ENCODE data around the gene C2CD4B.

The C2CD4B gene

GRCh38 chr15:62153228-62153627, 11.9 kb downstream of the C2CD4B start:
- no peak overlapping the region for H3K9ac ChIP-seq (ENCODE audit: low read length)
- H3K4me3 ChIP-seq (ENCODE audit: insufficient read depth, low read length, poor library complexity, severe bottlenecking): no peak overlapping the region
- H3K36me3 ChIP-seq (ENCODE audit: low read length): no peaks in the 10 kb centered on the region
- no peaks in the 10 kb centered on the region for H3K9me3 ChIP-seq (ENCODE audit: insufficient read depth, low read length)
- H3K79me2 ChIP-seq (ENCODE audit: insufficient read depth, low read length): no peaks in the 10 kb centered on the region
- no peaks in the 10 kb centered on the region for H3F3A ChIP-seq (ENCODE audit: insufficient read depth)
- H4K20me1 ChIP-seq (ENCODE audit: low read depth, low read length): no peaks in the 10 kb centered on the region
- no peaks in the 10 kb centered on the region for H3K9me2 ChIP-seq (replicated peaks; ENCODE audit: insufficient read depth, low read length)
- H3K4me2 ChIP-seq (ENCODE audit: low read depth, low read length, poor library complexity, severe bottlenecking): no peak overlapping the region
- H2AFZ ChIP-seq (ENCODE audit: low read depth, low read length, severe bottlenecking): no peak overlapping the region
- no peaks in the 10 kb centered on the region for H3K27me3 ChIP-seq (ENCODE audit: low read length)
- TF ChIP-seq, protein P1, sequence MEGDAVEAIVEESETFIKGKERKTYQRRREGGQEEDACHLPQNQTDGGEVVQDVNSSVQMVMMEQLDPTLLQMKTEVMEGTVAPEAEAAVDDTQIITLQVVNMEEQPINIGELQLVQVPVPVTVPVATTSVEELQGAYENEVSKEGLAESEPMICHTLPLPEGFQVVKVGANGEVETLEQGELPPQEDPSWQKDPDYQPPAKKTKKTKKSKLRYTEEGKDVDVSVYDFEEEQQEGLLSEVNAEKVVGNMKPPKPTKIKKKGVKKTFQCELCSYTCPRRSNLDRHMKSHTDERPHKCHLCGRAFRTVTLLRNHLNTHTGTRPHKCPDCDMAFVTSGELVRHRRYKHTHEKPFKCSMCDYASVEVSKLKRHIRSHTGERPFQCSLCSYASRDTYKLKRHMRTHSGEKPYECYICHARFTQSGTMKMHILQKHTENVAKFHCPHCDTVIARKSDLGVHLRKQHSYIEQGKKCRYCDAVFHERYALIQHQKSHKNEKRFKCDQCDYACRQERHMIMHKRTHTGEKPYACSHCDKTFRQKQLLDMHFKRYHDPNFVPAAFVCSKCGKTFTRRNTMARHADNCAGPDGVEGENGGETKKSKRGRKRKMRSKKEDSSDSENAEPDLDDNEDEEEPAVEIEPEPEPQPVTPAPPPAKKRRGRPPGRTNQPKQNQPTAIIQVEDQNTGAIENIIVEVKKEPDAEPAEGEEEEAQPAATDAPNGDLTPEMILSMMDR (IDR thresholded peaks at IDR 0.05; ENCODE audit: insufficient read depth, low read length, poor library complexity, severe bottlenecking): no peak
- no peak for TF ChIP-seq EZH2phosphoT487 (conservative IDR thresholded peaks at IDR 0.05; ENCODE audit: low read length)
- no peak overlapping the region for H3K27ac ChIP-seq (ENCODE audit: low read depth, low read length)

GRCh38 chr15:62150445-62150844, 14.6 kb downstream of the C2CD4B start:
- no peak overlapping the region for H3K9ac ChIP-seq (ENCODE audit: low read length)
- no peaks in the 10 kb centered on the region for H3F3A ChIP-seq (ENCODE audit: insufficient read depth)
- no peaks in the 10 kb centered on the region for H3K9me2 ChIP-seq (replicated peaks; ENCODE audit: insufficient read depth, low read length)
- H3K27me3 ChIP-seq (ENCODE audit: low read length): no peaks in the 10 kb centered on the region
- no peak overlapping the region for H3K4me2 ChIP-seq (ENCODE audit: low read depth, low read length, poor library complexity, severe bottlenecking)
- TF ChIP-seq, protein P1 (IDR thresholded peaks at IDR 0.05; ENCODE audit: insufficient read depth, low read length, poor library complexity, severe bottlenecking): no peak
- no peak for TF ChIP-seq EZH2phosphoT487 (conservative IDR thresholded peaks at IDR 0.05; ENCODE audit: low read length)
- H2AFZ ChIP-seq (ENCODE audit: low read depth, low read length, severe bottlenecking): no peak overlapping the region
- H3K79me2 ChIP-seq (ENCODE audit: insufficient read depth, low read length): no peaks in the 10 kb centered on the region
- no peak overlapping the region for H3K4me3 ChIP-seq (ENCODE audit: insufficient read depth, low read length, poor library complexity, severe bottlenecking)
- H4K20me1 ChIP-seq (ENCODE audit: low read depth, low read length): no peaks in the 10 kb centered on the region
- no peaks in the 10 kb centered on the region for H3K36me3 ChIP-seq (ENCODE audit: low read length)
- no peaks in the 10 kb centered on the region for H3K9me3 ChIP-seq (ENCODE audit: insufficient read depth, low read length)
- no peak overlapping the region for H3K27ac ChIP-seq (ENCODE audit: low read depth, low read length)

DNA sequence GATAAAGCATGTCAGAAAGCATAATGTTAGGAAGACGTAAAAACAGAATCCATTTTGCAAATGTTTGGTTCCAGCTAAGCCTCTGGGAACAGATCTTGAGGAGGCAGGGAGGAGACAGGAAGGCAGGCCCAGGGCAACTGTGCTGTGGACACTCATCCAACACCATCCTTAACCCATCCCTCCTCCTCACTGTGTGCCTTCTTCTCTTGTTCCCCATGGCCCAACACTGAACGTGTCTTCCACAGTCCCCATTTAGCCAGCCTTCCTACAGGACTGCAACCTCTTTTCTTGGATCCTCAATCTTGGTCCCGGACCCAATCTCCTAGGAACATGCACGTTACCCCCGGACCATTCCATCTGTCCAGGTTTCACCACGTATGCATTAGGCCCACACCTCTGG, 15.4 kb downstream of the C2CD4B start:
- Histone ChIP-seq H3K9me2 (replicated peaks; ENCODE audit: insufficient read depth, low read length) (no peaks in the 10 kb centered on the region), H3K27ac (ENCODE audit: low read depth, low read length) (no peak overlapping the region)
- TF ChIP-seq EZH2phosphoT487 (conservative IDR thresholded peaks at IDR 0.05; ENCODE audit: low read length): no peak
- TF ChIP-seq, protein P1 (IDR thresholded peaks at IDR 0.05; ENCODE audit: insufficient read depth, low read length, poor library complexity, severe bottlenecking): no peak

More for the DNA sequence above, 15.4 kb downstream of the C2CD4B start:
- Histone ChIP-seq H3K27me3 (ENCODE audit: low read length) (no peaks in the 10 kb centered on the region), H4K20me1 (ENCODE audit: low read depth, low read length) (no peaks in the 10 kb centered on the region), H3K4me3 (ENCODE audit: insufficient read depth, low read length, poor library complexity, severe bottlenecking) (no peak overlapping the region), H3F3A (ENCODE audit: insufficient read depth) (no peaks in the 10 kb centered on the region), H2AFZ (ENCODE audit: low read depth, low read length, severe bottlenecking) (no peak overlapping the region), H3K36me3 (ENCODE audit: low read length) (no peaks in the 10 kb centered on the region), H3K9me3 (ENCODE audit: insufficient read depth, low read length) (no peaks in the 10 kb centered on the region), H3K9ac (ENCODE audit: low read length) (no peak overlapping the region), H3K4me2 (ENCODE audit: low read depth, low read length, poor library complexity, severe bottlenecking) (no peak overlapping the region), H3K79me2 (ENCODE audit: insufficient read depth, low read length) (no peaks in the 10 kb centered on the region)
